HUDEP-2 (cell line): Measurements from ENCODE around the gene SLC4A2.

ENCODE experiments used
- DNase-seq, 76 experiments: peaks; one replicate each; lab custom pipeline; 2025; ENCODE audit not compliant: unreplicated experiment in 76 of 76; lab: John Stamatoyannopoulos, UW

The SLC4A2 gene

GRCh38 chr7:151060416-151061212 lies 1.2 kb downstream of the SLC4A2 start:
- DNase-seq: peak in 67 of 76 experiments; percentile 7 to 78 (median 49)

GRCh38 chr7:151061213-151062110 lies 2.1 kb downstream of the SLC4A2 start:
- no peak for DNase-seq

- peak in 2 of 76 experiments; percentile 27 to 34 for DNase-seq
Observed at GRCh38 chr7:151062111-151062398, 2.7 kb downstream of the SLC4A2 start.

- DNase-seq: peak in 34 of 76 experiments; percentile 8 to 87 (median 44)
Observed at GRCh38 chr7:151062399-151063211, 3.2 kb downstream of the SLC4A2 start.

DNA sequence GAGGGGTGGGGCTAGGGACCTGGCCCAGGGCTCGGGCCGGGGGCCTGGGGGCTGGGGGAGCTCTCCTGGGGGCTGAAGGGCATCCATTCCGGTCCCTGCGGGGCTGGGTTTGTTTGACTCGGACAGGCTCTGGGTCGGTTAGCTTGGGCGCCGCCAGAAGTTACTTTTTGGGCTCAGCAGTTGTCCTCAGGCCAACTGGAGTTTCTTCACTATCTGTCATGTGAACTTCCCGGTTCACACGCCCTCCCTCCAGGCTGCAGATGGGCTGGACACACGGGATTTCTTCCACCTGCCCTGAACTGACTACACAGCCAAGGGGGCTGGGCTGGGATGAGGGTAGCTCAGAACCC lies 3.8 kb downstream of the SLC4A2 start:
- DNase-seq: peak in 1 of 76 experiments; percentile 21

GRCh38 chr7:151064454-151064853 lies 5.1 kb downstream of the SLC4A2 start:
- no peak for DNase-seq

- DNase-seq: no peak
Observed at GRCh38 chr7:151064993-151065392, 5.6 kb downstream of the SLC4A2 start.

DNA sequence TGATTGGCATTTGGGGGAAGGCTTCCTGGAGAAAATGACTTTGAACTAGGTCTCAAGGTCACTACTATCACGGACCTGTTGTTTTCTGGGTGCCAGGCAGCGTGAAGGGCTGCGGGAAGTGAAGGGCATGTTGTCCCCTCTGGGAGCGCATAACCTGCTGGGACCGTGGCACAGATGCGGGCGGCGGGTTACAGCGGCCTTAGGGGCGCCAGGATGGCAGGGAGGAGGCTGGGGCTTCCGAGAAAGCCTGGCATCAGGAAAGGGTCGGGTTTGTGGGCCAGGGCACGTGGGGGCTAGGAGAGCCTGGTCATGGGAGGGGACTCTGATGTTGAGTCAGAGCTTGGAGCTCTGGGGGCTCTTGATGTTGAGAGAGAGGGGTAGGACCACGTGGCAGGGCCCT lies 6.1 kb downstream of the SLC4A2 start:
- no peak for DNase-seq

GRCh38 chr7:151066273-151066974 lies 7.0 kb downstream of the SLC4A2 start:
- DNase-seq: no peak

DNA sequence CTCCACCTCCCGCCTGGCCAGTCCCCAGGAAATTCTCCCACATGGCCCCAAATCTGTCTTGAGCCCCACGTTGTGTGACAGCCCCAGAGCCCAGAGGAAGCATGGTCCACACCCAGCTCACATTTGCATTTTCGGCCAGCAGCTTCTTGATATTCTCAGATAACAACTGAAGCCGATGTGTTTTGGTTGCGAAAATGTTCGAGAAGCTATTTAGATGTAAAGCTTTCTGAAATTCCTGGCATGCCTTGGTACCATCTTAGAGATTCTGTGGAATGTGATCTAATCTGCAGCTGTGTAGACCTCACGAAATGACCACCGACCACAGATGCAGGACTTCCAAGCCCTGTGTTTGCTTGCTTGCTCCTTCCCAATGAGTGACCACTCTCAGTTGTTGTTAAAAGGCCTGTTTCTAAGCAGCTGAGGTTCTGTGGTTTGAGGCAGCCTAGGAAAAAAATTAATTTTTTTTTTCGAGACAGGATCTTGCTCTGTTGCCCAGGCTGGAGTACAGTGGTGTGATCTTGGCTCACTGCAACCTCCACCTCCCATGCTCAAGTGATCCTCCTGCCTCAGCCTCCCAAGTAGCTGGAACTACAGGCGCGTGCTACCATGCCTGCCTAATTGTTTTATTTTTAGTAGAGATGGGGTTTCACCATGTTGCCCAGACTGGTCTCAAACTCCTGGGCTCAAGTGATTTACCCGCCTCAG lies 8.8 kb downstream of the SLC4A2 start:
- no peak for DNase-seq

DNA sequence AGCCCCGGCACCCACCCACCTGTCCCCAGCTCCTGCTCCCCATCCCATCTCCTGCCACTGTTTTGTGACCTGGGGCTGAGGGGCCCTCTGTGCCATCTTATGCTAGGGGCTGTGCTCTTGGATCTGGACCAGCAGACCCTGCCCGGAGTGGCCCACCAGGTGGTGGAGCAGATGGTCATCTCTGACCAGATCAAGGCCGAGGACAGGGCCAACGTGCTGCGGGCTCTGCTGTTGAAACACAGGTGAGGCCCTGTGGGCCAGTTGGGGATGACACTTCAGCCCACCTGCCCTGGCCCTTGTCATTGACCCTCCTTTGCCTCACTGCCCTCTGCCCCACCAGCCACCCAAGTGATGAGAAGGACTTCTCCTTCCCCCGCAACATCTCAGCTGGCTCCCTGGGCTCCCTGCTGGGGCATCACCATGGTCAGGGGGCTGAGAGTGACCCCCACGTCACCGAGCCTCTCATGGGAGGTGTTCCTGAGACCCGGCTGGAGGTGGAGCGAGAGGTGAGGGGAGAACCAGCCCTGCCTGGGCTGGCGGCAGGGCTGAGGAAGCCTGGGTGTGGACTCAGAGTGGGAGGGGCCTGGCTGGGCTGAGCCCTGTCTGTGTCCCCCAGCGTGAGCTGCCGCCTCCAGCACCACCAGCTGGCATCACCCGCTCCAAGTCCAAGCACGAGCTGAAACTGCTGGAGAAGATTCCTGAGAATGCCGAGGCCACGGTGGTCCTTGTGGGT lies 10.6 kb downstream of the SLC4A2 start:
- peak in 7 of 76 experiments; percentile 7 to 46 (median 27) for DNase-seq

GRCh38 chr7:151070574-151070960 lies 11.2 kb downstream of the SLC4A2 start:
- DNase-seq: no peak

GRCh38 chr7:151071032-151071866 lies 11.9 kb downstream of the SLC4A2 start:
- no peak for DNase-seq

DNA sequence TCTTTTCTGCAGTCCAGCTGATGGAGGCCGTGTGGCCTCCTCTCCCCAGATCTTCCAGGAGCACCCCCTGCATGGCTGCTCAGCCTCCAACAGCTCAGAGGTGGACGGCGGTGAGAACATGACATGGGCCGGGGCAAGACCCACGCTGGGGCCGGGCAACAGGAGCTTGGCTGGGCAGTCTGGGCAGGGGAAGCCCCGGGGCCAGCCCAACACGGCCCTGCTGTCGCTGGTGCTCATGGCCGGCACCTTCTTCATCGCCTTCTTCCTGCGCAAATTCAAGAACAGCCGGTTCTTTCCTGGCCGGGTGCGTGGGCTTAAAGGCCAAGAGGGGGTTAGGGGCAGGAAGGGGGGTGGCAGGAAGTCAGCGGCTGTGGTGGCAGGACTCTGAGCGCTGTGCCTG lies 14.6 kb downstream of the SLC4A2 start:
- DNase-seq: no peak

- DNase-seq: no peak
Observed at GRCh38 chr7:151074817-151075661, 15.7 kb downstream of the SLC4A2 start.

DNA sequence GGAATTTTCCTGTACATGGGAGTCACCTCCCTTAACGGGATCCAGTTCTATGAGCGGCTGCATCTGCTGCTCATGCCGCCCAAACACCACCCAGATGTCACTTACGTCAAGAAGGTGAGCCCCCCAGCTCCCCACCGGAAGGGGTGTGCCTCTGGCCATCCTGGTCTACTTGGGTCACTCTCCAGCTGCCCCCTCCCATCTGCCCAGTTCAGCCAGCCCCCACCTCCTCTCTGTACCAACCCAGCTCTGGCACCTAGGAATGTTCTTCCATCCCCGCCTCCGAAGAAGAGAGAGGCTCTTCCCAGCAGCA lies 16.2 kb downstream of the SLC4A2 start:
- DNase-seq: no peak

GRCh38 chr7:151075978-151076426 lies 16.6 kb downstream of the SLC4A2 start:
- DNase-seq: no peak
